OCI-LY7 (cell line): ENCODE results near the gene ANO9. TPM values are rescaled to one million over a fixed set of nuclear protein-coding genes. Genes with fewer than 3 reads are reported as not detected.

Experiments
- BruUV-seq: library from RNA; stranded (reverse); fragments of 400-500 nt; replicated peaks from 2 replicates; lab custom pipeline; 2021; lab: Mats Ljungman, UMichigan
- CTCF ChIA-PET: fragments of 300-600 bp; sonication (Branson Sonifier 250); formaldehyde crosslinking; loops from one replicate; lab custom pipeline; 2022; ENCODE audit warnings: antibody characterized with exemption; ENCODE audit not compliant: unreplicated experiment; lab: Charles Lee
- POLR2A ChIA-PET: fragments of 300-600 bp; sonication (Branson Sonifier 250); formaldehyde crosslinking; loops from one replicate; lab custom pipeline; 2022; ENCODE audit warnings: antibody characterized with exemption; lab: Charles Lee
- DNase-seq: peaks from one replicate; pipeline ENCODE4 v3.0.0-alpha.2; 2015; ENCODE audit warnings: low spot score
- H2AFZ ChIP-seq: fragments of 200-600 bp; sonication (generic), shearing (Covaris generic); 2 replicates; pipeline ENCODE4 v1.6.1; 2014; ENCODE audit warnings: mild to moderate bottlenecking, antibody characterized with exemption, low read length, moderate library complexity
- H3K27ac ChIP-seq: fragments of 200-600 bp; sonication (generic); 2 replicates; pipeline ENCODE4 v1.5.1; 2014; ENCODE audit warnings: mixed run types, low read depth, mild to moderate bottlenecking, moderate library complexity, low read length, inconsistent platforms; ENCODE audit not compliant: poor library complexity, severe bottlenecking
- H3K36me3 ChIP-seq: fragments of 200-600 bp; sonication (generic); 2 replicates; pipeline ENCODE4 v1.6.1; 2014; ENCODE audit warnings: mild to moderate bottlenecking, antibody characterized with exemption, low read length, moderate library complexity, mixed read lengths; ENCODE audit not compliant: insufficient read depth
- H3K4me1 ChIP-seq: fragments of 200-600 bp; sonication (generic); 2 replicates; pipeline ENCODE4 v1.5.1; 2014; ENCODE audit warnings: mild to moderate bottlenecking, low read length; ENCODE audit not compliant: insufficient read depth, poor library complexity, severe bottlenecking
- H3K4me2 ChIP-seq: fragments of 200-600 bp; sonication (generic); 2 replicates; pipeline ENCODE4 v1.6.1; 2014; ENCODE audit warnings: mild to moderate bottlenecking, low read length
- H3K4me3 ChIP-seq: fragments of 200-600 bp; sonication (generic); 2 replicates; pipeline ENCODE4 v1.5.1; 2014; ENCODE audit warnings: mild to moderate bottlenecking, low read depth, low read length; ENCODE audit not compliant: poor library complexity, severe bottlenecking
- H3K79me2 ChIP-seq: fragments of 200-600 bp; sonication (generic); 2 replicates; pipeline ENCODE4 v1.6.1; 2016; ENCODE audit warnings: low read depth, mild to moderate bottlenecking, low read length, moderate library complexity, mixed read lengths; ENCODE audit not compliant: insufficient read depth
- H3K9me2 ChIP-seq: fragments of 200-600 bp; sonication (generic); 2 replicates; pipeline ENCODE4 v1.6.1; 2016; ENCODE audit warnings: mild to moderate bottlenecking, low read length, mixed read lengths; ENCODE audit not compliant: insufficient read depth
- H3K9me3 ChIP-seq: fragments of 200-600 bp; sonication (generic); 2 replicates; pipeline ENCODE4 v1.6.1; 2014; ENCODE audit warnings: mild to moderate bottlenecking, mixed run types, low read length, mixed read lengths
- H4K20me1 ChIP-seq: fragments of 200-600 bp; sonication (generic); 2 replicates; pipeline ENCODE4 v1.6.1; 2014; ENCODE audit warnings: mild to moderate bottlenecking, antibody characterized with exemption, low read length, moderate library complexity, mixed read lengths; ENCODE audit not compliant: insufficient read depth
- CTCF ChIP-seq: fragments of 200-600 bp; sonication (generic); conservative IDR thresholded peaks from 2 replicates; pipeline ENCODE4 v1.5.1; 2014; ENCODE audit warnings: mild to moderate bottlenecking, antibody characterized with exemption, low read length, moderate library complexity, mixed read lengths
- EZH2phosphoT487 ChIP-seq: fragments of 200-600 bp; sonication (generic); IDR thresholded peaks from 2 replicates; pipeline ENCODE4 v1.6.1; 2018; ENCODE audit warnings: low read depth, borderline replicate concordance, mild to moderate bottlenecking, mixed run types, antibody characterized with exemption, low read length, moderate library complexity, mixed read lengths
- intact Hi-C: fragments of 100-400 bp; cut with micrococcal nuclease; formaldehyde crosslinking; loops from one replicate; pipeline ENCODE4 v1.10.0; 2022; ENCODE audit not compliant: unreplicated experiment
- total RNA-seq, 2 experiments: library from RNA; depleted of rRNA in 1 of 2; stranded (reverse); fragments of >200 nt in 1 of 2; shearing (Covaris generic) in 1 of 2; gene quantifications; 2 replicates each; pipeline ENCODE4 v1.2.3, GENCODE V29; 2014 to 2022

The ANO9 gene
- total RNA-seq, 2 experiments from 2014 or later = 25.7 to 27.6 TPM

GRCh38 chr11:460331-461199, 18.8 kb upstream of the ANO9 start:
- no peak overlapping the region for H3K4me3 ChIP-seq
- intact Hi-C loops = no loop called here
- ChIA-PET CTCF (no interaction called here), POLR2A (interaction anchor here (0.6 kb wide), 1 partner anchor 51 kb away, joined by 3 read pairs; no protein-coding TSS in a partner anchor)
- no peaks in the 10 kb centered on the region for H3K4me1 ChIP-seq
- TF ChIP-seq EZH2phosphoT487 = no peak
- no peak for TF ChIP-seq CTCF
- no peaks in the 10 kb centered on the region for H3K79me2 ChIP-seq
- no peak overlapping the region for H2AFZ ChIP-seq
- H3K36me3 ChIP-seq = no peaks in the 10 kb centered on the region
- no peak for DNase-seq
- H4K20me1 ChIP-seq = no peaks in the 10 kb centered on the region
- no peaks in the 10 kb centered on the region for H3K9me3 ChIP-seq
- H3K9me2 ChIP-seq = no peaks in the 10 kb centered on the region
- no peak overlapping the region for H3K27ac ChIP-seq
- H3K4me2 ChIP-seq = no peak overlapping the region
- BruUV-seq = no TSS peak

GRCh38 chr11:459511-460220, 17.9 kb upstream of the ANO9 start:
- no peak overlapping the region for H3K27ac ChIP-seq
- ChIA-PET POLR2A (no interaction called here), CTCF (no interaction called here)
- no peaks in the 10 kb centered on the region for H3K4me1 ChIP-seq
- no TSS peak for BruUV-seq
- TF ChIP-seq EZH2phosphoT487 (no peak), CTCF (no peak)
- H3K9me2 ChIP-seq = no peaks in the 10 kb centered on the region
- H3K36me3 ChIP-seq = no peaks in the 10 kb centered on the region
- H3K4me3 ChIP-seq = no peak overlapping the region
- no peaks in the 10 kb centered on the region for H4K20me1 ChIP-seq
- intact Hi-C loops = no loop called here
- no peak overlapping the region for H2AFZ ChIP-seq
- no peaks in the 10 kb centered on the region for H3K79me2 ChIP-seq
- no peaks in the 10 kb centered on the region for H3K9me3 ChIP-seq
- DNase-seq = no peak
- no peak overlapping the region for H3K4me2 ChIP-seq
